DMS53 (cell line): Measurements from ENCODE around the gene PIGZ.

ENCODE experiments used
- DNase-seq: peaks from one replicate; lab custom pipeline; 2025; lab: John Stamatoyannopoulos, UW

PIGZ gene

DNA sequence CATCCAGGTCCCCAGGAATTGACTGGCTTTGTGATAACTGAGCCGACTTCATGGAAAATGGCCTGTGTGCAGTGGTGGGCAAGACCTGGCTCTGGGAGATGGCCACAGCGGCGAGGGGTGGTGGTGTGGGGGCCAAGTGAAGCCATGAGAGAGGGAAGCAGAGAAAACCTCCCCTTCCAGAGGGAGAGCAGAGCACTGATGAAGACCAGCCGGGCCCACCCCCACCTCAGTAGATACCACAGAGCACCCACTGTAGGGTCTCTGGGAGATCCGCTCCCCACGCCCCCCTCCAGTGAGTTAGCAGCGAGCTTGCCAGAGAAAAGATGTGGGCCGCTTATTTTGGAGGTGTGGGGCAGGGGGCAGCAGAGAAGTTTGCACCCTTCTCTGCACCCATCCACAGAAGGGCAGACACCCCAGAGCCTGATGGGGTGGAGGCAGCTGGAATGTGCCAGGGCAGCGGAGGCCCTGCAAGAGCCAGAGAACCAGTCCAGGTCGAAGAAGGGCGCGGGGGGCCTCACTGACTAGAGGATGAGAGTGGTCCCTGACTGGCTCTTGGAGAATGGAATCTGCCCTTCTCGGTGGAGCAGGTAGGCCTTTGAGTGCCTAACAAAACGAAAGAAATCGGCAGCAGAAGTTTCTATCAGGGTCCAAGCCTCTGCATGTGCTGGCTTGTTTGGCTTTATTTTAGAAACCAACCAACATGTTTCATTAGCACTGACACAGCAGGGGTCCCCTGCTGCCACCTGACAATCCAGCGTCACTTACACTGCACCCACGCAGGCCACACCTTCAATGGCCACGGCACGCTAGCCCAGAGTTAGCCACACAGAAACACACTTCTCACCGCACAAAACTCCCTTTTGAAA lies 32.7 kb upstream of the PIGZ start:
- DNase-seq = peak; percentile 48

- peak; percentile 22 for DNase-seq
Measured at GRCh38 chr3:197000211-197000610, 31.6 kb upstream of the PIGZ start.

GRCh38 chr3:196998966-196999760 lies 30.5 kb upstream of the PIGZ start:
- DNase-seq = no peak

GRCh38 chr3:196997311-196997710 lies 28.7 kb upstream of the PIGZ start:
- DNase-seq = no peak

DNA sequence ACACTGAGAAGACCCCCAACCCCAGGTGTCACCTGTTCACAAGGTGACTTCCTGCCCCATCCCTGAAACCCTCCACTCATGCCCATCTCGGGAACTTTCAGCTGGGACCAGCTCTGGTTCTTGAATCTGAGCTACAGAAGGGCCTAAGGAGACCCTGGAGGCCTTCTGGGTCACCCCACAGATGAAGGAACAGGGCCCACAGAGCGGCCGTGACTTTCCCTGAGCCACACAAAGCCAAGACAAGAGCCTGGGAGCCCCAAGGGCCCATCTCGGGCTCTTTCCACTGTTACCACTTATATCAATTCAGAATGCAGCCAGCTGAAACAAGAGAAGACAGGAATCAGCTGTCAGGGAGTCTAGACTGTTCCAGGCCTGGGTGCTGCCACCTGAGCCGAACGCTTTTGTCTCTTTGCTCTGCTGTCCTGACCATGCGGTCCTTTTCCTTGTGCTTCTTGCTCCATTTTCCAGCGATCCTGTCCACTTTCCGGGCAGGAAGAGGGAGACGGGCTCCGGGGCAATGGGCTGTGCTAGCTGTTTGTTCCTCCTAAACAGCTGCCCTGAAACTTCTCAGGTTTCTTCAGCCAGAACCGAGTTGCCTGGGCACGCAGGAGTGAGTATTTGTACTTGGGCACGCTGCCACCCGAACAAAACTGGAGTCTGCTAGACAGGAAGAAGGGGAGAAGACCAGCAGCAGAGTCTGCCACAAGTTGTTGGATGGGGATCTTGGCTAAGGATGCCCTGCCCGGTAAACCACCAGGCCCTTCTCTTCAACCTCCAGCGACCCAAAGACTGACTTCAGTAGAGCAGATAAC lies 28.0 kb upstream of the PIGZ start:
- DNase-seq = peak; percentile 59

DNA sequence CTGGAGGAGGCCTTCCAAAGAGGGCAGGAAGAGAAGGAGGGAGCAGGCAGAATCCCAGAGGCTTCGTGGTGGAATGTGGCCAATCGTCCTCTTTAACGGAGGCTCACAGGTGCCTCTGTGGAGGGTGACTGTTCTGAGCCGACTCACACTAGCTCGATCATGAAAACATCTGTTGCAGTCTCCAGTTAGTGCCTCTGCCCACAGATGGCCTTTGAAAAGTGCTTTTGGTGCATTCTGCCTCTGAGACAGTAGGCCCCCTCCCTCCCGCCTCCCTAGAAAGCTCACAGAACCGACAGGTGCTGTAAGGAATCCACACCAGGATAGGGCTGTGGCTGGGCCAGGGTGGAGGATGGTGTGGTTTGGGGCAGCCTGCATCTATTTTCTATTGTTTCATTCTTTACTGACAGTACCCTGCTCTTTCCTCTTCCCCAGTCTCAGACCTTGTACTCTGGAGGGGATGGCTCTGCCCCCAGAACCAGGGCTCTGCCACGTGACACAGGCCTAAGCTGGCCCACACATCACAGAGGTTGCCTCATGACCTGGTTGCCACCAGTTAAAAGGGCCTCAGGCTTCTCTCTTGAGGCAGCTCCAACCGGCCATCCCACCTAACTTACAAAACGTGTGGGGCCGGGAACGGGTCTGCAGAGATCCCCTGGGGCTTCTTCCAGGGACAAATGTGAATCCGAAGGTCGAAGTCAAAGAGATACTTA lies 27.2 kb upstream of the PIGZ start:
- peak; percentile 34 for DNase-seq

- DNase-seq = no peak
Measured at GRCh38 chr3:196995027-196995426, 26.4 kb upstream of the PIGZ start.

GRCh38 chr3:196994056-196994455 lies 25.4 kb upstream of the PIGZ start:
- no peak for DNase-seq

- DNase-seq = no peak
Measured at GRCh38 chr3:196992461-196993065, 23.9 kb upstream of the PIGZ start.

DNA sequence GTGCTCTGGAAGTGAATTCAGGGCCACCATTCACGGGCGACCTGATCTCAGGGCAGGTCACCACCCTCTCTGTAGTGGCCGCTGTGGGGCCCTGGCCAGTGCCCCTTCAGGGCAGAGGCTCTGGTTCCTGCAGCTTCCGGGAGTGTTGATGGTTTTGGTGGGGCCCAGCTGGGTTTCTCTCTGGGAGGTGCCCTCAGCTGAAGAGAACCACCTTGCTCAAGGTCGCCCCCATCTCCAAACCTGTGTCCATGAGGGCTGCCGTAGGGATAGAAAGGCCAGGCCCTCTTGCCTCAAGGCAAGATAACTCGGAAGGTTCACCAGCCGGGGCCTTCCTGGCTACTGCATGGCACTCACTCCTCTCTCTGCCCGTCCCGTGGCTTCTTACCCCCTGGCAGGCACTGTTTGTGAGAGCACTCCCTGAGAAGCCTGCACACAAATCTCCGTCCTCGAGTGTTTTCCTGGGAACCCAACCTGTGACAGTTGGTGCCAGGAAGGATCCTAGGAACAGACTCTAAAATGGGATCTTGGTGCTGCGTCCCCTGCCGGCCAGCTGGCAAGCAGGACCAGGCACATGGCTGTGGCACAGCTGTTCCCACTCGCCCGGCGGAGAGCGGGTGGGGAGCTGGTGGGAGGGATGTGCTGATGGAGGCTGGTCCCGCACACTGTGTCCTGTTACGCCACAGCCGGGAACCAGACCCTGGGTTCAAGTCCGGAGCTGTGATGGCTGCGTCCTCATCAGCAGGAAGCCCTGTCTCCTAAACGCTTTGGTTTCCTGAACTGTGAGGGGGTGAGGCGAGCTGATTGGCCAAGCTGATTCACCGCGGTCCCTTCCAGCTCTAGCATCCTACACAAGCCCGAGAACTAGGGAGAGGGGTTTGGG lies 23.2 kb upstream of the PIGZ start:
- no peak for DNase-seq

GRCh38 chr3:196990601-196991007 lies 22.0 kb upstream of the PIGZ start:
- peak; percentile 46 for DNase-seq

GRCh38 chr3:196989721-196990262 lies 21.2 kb upstream of the PIGZ start:
- peak; percentile 88 for DNase-seq

GRCh38 chr3:196988241-196989029 lies 19.8 kb upstream of the PIGZ start:
- peak; percentile 31 for DNase-seq

DNA sequence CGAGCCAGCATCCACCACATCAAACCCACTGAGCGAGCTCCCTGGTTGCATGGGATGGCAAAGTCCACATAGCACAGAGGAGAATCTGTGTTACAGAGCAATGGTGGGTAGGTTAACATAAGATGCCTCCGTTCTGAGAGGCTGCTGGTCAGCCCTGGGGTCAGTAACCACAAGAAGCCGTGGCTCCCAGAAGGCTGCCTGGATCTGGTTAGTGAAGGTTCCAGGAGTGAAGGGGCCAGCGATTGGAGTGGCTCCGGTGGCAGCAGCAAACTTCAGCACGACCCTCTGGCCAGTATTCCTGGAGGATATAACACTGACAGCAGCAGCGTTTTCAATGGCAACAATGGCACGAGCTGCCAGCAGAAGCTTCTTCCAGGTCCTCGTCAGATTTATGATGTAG lies 18.4 kb upstream of the PIGZ start:
- no peak for DNase-seq

DNA sequence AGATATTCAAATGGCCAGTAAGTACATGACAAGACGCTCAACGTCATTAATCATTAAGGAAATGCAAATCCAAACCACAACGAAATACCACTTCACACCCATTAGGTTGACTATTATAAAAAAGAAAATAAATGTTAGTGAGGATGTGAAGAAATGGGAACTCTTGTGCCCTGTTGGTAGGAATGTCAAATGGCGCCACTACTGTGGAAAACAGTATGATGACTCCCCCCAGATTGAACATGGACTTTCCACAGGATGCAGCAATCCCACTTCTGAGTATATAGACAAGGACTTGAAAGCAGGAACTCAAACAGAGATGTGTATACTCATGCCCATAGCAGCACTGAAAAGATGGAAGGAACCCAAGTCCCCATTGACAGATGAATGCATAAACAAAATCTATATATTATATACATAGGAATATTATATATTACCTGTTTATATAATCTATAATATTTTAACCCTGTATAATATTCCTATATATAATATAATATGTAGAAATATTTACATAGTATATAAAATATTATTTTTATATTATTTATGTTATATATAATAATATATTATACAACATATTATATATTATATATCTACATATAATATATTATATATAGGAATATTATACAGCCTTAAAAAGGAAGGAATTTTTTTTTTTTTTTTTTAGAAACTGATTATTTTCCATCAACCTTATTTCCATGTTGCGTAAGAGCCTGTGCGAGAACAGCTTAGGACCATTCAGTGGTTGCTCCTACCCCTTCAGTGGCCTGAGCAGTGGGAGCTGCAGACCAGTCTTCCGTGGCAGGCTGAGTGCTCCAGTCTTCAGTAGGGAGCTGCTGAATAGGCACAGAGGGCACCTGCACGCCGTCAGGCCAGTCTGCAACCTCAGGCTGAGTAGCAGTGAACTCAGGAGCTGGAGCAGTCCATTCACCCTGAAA lies 17.6 kb upstream of the PIGZ start:
- no peak for DNase-seq

DNA sequence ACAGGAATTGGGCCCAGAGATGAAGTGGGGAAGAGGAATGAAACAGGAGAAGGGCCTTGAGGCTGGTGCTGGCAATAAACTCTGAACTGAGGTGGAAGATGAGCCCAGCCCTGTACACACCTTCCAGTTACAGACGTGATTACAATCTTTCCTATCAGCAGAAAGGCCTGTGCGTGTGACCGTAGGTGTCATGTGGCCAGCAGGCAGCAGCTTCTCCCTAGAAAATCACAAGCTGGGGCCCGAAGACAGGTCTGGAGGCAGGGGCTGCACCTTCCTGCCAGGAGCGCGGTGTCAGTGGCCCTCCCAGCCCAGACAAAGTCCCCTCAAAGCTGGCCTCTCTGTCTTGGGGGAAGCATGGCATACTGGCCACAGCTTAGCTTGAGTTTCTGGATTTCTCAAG lies 16.7 kb upstream of the PIGZ start:
- DNase-seq = no peak

DNA sequence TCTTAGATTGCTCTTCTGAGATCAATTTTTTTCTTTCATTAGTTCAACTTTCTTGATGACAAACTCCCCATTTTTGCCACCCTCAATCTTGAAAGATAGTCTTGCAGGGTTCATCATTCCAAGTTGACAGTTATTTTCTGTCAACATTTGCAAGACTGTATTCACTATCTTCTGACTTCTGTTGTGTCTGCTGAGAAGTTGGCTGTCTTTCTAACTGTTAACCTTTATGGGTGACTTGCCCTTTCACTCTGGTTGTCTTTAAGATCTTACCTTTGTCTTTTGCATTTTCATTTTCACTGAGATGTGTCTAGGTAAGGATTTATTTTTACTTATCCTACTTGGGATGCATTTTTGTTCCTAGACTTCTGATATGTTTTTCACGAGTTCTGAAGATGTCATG lies 14.6 kb upstream of the PIGZ start:
- no peak for DNase-seq

DNA sequence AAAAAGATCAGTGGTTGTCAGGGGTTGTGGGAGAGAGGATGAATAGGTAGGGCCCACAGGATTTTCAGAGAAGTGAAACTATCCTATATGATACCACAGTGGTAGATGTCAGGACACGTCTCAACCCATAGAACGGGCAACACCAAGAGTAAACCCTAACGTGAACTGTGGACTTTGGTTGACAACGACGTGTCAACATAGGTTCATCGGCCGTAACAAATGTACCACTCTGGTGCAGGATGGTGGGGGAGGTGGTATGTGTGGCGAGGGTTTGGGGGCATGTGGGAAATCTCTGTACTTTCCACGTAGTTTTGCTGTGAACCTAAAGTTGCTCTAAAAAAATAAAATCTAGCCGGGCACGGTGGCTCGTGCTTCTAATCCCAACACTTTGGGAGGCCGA lies 13.0 kb upstream of the PIGZ start:
- no peak for DNase-seq
